C4-2B (cell line): Measurements from ENCODE around the gene TOM1L2.

Source experiments
- H3K27ac ChIP-seq: fragments of 450-650 bp; 2 replicates; pipeline ENCODE4 v1.5.1; 2017
- ZFX ChIP-seq: fragments of 450-650 bp; IDR thresholded peaks from 2 replicates; pipeline ENCODE4 v1.6.1; 2017
- TF ChIP-seq, protein P1 (sequence below): fragments of 450-650 bp; conservative IDR thresholded peaks from 2 replicates; pipeline ENCODE4 v1.5.1; 2017; ENCODE audit warnings: mild to moderate bottlenecking

TOM1L2 gene

DNA sequence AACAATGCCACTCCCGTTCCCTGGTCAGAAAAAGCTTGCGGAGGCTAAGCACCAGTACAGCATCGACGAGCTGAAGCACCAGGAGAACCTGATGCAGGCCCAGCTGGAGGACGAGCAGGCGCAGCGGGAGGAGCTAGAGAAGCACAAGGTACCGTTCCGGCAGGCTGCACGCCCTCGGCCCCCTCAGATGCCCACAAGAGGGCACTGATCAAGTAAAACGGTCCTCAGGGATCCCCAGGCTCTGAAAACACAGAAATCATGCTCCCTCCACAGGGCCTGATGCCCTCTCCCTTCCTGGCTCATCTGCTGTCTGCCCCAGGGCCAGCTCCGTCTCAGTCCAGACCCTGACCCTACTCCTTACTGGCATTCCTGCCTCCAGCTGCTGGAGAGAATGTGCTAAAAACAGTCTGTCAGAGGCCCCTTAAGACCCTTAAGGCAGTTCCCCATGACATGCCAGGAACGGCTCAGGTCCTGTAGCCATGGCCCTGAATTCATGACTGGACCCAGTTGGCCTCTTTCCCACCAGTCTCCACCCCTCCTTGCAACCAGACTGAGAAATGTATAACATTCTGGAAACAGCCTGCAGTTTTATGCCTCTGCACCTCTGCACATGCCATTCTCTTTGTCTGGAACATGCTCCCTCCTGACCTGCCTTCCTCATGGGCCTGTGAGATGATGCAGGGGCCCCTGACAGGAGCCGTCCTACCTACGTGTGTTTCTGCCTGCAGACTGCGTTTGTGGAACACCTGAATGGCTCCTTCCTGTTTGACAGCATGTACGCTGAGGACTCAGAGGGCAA, 22.3 kb upstream of the TOM1L2 start:
- no peak for TF ChIP-seq ZFX
- TF ChIP-seq, protein P1, sequence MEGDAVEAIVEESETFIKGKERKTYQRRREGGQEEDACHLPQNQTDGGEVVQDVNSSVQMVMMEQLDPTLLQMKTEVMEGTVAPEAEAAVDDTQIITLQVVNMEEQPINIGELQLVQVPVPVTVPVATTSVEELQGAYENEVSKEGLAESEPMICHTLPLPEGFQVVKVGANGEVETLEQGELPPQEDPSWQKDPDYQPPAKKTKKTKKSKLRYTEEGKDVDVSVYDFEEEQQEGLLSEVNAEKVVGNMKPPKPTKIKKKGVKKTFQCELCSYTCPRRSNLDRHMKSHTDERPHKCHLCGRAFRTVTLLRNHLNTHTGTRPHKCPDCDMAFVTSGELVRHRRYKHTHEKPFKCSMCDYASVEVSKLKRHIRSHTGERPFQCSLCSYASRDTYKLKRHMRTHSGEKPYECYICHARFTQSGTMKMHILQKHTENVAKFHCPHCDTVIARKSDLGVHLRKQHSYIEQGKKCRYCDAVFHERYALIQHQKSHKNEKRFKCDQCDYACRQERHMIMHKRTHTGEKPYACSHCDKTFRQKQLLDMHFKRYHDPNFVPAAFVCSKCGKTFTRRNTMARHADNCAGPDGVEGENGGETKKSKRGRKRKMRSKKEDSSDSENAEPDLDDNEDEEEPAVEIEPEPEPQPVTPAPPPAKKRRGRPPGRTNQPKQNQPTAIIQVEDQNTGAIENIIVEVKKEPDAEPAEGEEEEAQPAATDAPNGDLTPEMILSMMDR: no peak; the same call in 1 of the 2 replicates
- no peak overlapping the region for H3K27ac ChIP-seq

- TF ChIP-seq, protein P1: no peak
- TF ChIP-seq ZFX: no peak
- H3K27ac ChIP-seq: no peak overlapping the region
Measured at GRCh38 chr17:17993852-17994251, 21.7 kb upstream of the TOM1L2 start.

DNA sequence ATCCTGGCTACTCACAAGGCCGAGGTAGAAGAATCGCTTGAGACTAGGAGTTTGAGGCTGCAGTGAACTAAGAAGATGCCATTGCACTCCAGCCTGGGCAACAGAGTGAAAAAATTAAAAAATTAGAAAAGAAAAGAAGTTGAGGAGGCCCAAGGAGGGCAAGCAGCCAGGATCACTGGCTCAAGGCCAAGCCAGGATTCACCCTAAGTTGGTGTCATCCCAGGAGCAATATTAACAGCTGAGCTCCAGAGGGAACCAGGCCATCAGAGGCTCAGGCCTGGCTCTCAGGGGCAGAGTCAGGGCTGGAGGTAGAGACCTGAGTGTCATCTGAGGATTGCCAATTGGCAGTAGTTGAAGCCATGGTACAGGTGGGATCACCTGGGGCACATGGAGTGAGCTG, 21.2 kb upstream of the TOM1L2 start:
- H3K27ac ChIP-seq: no peak overlapping the region
- no peak for TF ChIP-seq ZFX
- TF ChIP-seq, protein P1: no peak

DNA sequence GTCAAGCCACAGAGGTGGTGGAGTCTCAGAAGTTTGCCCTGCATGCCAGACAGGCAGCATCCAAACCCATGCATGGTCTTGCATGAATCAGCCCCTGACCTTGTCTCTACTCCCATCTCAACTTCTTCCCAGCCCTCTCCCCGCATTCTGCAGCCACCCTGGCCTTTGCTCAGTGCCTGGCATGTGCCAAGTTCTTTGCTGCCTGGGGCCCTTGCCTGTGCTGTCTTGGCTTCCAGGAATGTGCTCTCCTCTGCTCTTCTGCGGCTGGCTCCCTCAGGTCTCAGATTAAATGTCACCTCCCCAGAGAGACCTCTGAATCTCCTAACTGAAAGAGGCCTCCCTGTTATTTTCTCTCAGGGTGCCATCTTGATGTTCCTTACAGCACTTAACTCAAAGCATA, 18.1 kb upstream of the TOM1L2 start:
- TF ChIP-seq ZFX: no peak
- TF ChIP-seq, protein P1: no peak
- no peak overlapping the region for H3K27ac ChIP-seq

- TF ChIP-seq, protein P1: no peak
- no peak for TF ChIP-seq ZFX
- no peak overlapping the region for H3K27ac ChIP-seq
Measured at GRCh38 chr17:17989618-17990017, 17.4 kb upstream of the TOM1L2 start.

- TF ChIP-seq ZFX: no peak
- TF ChIP-seq, protein P1: no peak
Measured at GRCh38 chr17:17989081-17989480, 16.9 kb upstream of the TOM1L2 start.

DNA sequence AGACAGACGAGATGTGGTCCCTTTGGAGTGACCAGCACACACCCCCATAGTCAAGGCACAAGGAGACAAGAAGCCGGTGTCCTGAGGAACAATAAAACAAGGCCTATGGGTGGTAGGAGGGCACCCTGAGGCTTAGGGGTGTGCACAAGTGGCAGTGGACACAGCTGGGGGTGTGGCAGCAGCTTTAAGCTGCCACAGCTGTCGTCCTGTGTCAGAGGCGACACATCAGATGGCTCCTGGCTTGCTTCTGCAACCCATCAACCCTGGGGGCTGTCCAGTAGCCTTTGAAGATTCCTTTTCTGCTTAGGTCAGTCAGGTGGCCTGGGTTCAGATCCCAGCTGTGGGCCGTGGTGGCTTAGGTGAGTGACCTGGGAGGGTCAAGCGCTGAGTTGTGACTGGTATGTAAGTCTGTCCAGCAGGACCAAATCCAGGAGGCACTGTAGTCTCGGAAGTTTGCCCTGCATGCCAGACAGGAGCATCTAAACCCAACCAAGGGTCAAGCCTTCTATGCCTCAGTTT, 16.3 kb upstream of the TOM1L2 start:
- TF ChIP-seq, protein P1: no peak
- TF ChIP-seq ZFX: no peak
- H3K27ac ChIP-seq: no peak overlapping the region

More at GRCh38 chr17:17989081-17989480, 16.9 kb upstream of the TOM1L2 start:
- H3K27ac ChIP-seq: no peak overlapping the region
